BJ (cell line): ENCODE results near the gene TOB1. TPM values are rescaled to one million over a fixed set of nuclear protein-coding genes. Genes with fewer than 3 reads are reported as not detected.

ENCODE experiments used
- CTCF ChIA-PET: fragments of 350-600 bp; formaldehyde crosslinking; extraction: SDS; loops from one replicate; lab custom pipeline; 2021; ENCODE audit warnings: antibody characterized with exemption, inconsistent platforms; lab: Yijun Ruan, JAX
- POLR2A ChIA-PET: fragments of 300-600 bp; sonication (Branson Sonifier 250); formaldehyde crosslinking; extraction: SDS; loops from one replicate; lab custom pipeline; 2021; ENCODE audit warnings: antibody characterized with exemption; lab: Charles Lee
- DNase-seq: peaks from one replicate; pipeline ENCODE4 v3.0.0-alpha.2; 2011; ENCODE audit warnings: low read depth
- H3K27me3 ChIP-seq: 2 replicates; pipeline ENCODE4 v1.6.0; 2011; ENCODE audit warnings: low read length; ENCODE audit not compliant: control insufficient read depth, insufficient read depth
- H3K36me3 ChIP-seq: 2 replicates; pipeline ENCODE4 v1.5.1; 2011; ENCODE audit warnings: low read length; ENCODE audit not compliant: control insufficient read depth, insufficient read depth
- H3K4me3 ChIP-seq: 2 replicates; pipeline ENCODE4 v1.5.1; 2011; ENCODE audit warnings: low read depth, mild to moderate bottlenecking, control low read depth, low read length
- polyA plus RNA-seq: library from polyadenylated mRNA; depleted of rRNA; stranded (reverse); fragments of >200 nt; gene quantifications from 2 replicates; pipeline ENCODE4 v1.2.3, GENCODE V29; 2011
- TF ChIP-seq, protein P1 (sequence below): IDR thresholded peaks from 2 replicates; pipeline ENCODE4 v1.5.1; 2011; ENCODE audit warnings: low read depth, mild to moderate bottlenecking, control low read depth, inconsistent platforms, low read length, moderate library complexity; ENCODE audit not compliant: insufficient read depth

The TOB1 gene
- polyA plus RNA-seq, 1 experiment = 16.1 TPM

- no peak for DNase-seq
- Histone ChIP-seq H3K4me3 (no peak overlapping the region), H3K27me3 (peaks cover 3% of the 10 kb centered on the region), H3K36me3 (no peaks in the 10 kb centered on the region)
- POLR2A ChIA-PET = no interaction called here
- CTCF ChIA-PET = interaction anchor here (1.5 to 3.3 kb wide), 2 partner anchors 13 to 48 kb away, joined by 6 to 16 read pairs; no protein-coding TSS in a partner anchor
- TF ChIP-seq, protein P1, sequence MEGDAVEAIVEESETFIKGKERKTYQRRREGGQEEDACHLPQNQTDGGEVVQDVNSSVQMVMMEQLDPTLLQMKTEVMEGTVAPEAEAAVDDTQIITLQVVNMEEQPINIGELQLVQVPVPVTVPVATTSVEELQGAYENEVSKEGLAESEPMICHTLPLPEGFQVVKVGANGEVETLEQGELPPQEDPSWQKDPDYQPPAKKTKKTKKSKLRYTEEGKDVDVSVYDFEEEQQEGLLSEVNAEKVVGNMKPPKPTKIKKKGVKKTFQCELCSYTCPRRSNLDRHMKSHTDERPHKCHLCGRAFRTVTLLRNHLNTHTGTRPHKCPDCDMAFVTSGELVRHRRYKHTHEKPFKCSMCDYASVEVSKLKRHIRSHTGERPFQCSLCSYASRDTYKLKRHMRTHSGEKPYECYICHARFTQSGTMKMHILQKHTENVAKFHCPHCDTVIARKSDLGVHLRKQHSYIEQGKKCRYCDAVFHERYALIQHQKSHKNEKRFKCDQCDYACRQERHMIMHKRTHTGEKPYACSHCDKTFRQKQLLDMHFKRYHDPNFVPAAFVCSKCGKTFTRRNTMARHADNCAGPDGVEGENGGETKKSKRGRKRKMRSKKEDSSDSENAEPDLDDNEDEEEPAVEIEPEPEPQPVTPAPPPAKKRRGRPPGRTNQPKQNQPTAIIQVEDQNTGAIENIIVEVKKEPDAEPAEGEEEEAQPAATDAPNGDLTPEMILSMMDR = no peak
These were observed 34.7 kb downstream of the TOB1 start for GRCh38 chr17:50831471-50831928.

- no peak for DNase-seq
- ChIA-PET CTCF (interaction anchor here (1.0 to 3.3 kb wide), 5 partner anchors 10 to 48 kb away, joined by 3 to 19 read pairs (median 6); no protein-coding TSS in a partner anchor), POLR2A (no interaction called here)
- Histone ChIP-seq H3K4me3 (no peak overlapping the region), H3K36me3 (no peaks in the 10 kb centered on the region), H3K27me3 (peaks cover 3% of the 10 kb centered on the region)
- TF ChIP-seq, protein P1 = no peak
These were observed 35.2 kb downstream of the TOB1 start for GRCh38 chr17:50830994-50831393.

DNA sequence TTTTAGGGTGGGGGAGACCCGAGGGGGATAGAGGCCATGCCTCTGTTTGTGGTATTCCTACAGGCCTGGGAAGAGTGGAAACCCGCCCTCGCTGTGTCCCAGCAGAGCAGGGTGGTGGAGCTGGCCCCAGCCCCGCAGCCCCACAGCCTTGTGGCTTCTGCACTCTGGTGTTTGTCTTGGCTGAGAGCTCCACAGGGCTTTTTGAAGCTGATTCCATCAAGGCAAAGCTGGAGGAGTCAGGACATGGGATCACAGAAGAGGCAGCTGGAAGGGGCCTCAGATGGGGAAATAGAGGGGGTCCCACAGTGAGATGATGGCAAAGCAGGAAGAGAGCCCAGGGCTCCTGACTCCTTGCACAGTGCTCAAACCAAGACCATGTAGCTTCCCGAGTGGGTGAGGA is 35.8 kb downstream of the TOB1 start:
- Histone ChIP-seq H3K36me3 (no peaks in the 10 kb centered on the region), H3K27me3 (peaks cover 3% of the 10 kb centered on the region), H3K4me3 (no peak overlapping the region)
- ChIA-PET POLR2A (no interaction called here), CTCF (interaction anchor here (1.0 to 3.3 kb wide), 6 partner anchors 10 to 47 kb away, joined by 3 to 19 read pairs (median 6); no protein-coding TSS in a partner anchor)
- DNase-seq = no peak
- TF ChIP-seq, protein P1 = no peak

DNA sequence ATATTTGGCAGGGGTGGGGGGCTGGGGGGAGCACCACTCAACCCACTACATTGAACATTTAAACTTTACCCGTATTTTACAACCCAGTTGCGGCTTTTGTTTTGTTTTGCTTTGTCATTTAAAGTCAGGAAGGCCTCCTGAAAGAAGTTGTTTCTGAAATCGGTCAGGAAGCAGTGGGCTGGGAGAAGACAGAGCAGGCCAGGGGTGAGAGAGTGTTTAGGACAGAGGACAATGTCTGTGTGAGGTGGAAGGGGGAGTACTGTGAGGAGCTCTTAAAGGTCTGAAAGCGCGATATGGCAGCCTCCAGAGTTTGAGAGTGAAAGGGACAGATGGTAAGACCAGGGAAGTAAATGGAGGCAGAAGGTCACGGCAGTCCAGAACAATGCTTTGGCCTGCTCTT is 36.8 kb downstream of the TOB1 start:
- TF ChIP-seq, protein P1 = no peak
- no peak for DNase-seq
- CTCF ChIA-PET = interaction anchor here (1.0 to 3.3 kb wide), 4 partner anchors 11 to 46 kb away, joined by 4 to 19 read pairs (median 10); no protein-coding TSS in a partner anchor
- Histone ChIP-seq H3K36me3 (no peaks in the 10 kb centered on the region), H3K4me3 (no peak overlapping the region), H3K27me3 (peaks cover 3% of the 10 kb centered on the region)
- POLR2A ChIA-PET = no interaction called here

- no peak overlapping the region for H3K4me3 ChIP-seq
- CTCF ChIA-PET = interaction anchor here (0.6 to 3.3 kb wide), 4 partner anchors 12 to 323 kb away, joined by 3 to 19 read pairs (median 10); no protein-coding TSS in a partner anchor
- no peaks in the 10 kb centered on the region for H3K36me3 ChIP-seq
- TF ChIP-seq, protein P1 = no peak
- POLR2A ChIA-PET = no interaction called here
- DNase-seq = no peak
- no peaks in the 10 kb centered on the region for H3K27me3 ChIP-seq
These were observed 37.5 kb downstream of the TOB1 start for GRCh38 chr17:50828508-50829170.
